Astrocyte (in vitro differentiated cells and primary cell): ENCODE results near the gene TTC7B. TPM values are rescaled to one million over a fixed set of nuclear protein-coding genes. Genes with fewer than 3 reads are reported as not detected.

Experiments used
- DNase-seq: peaks from one replicate; pipeline ENCODE4 v3.0.0-alpha.2; 2010; ENCODE audit warnings: low read depth
- FAIRE-seq: peaks from 2 replicates; lab custom pipeline; 2011; peaks lifted over from hg19 to GRCh38; lab: Jason Lieb, UNC
- H2AFZ ChIP-seq: 2 replicates; pipeline ENCODE4 v1.6.0; 2012; ENCODE audit warnings: low read depth, low read length, inconsistent platforms
- H3K27ac ChIP-seq: 2 replicates; pipeline ENCODE4 v1.5.1; 2011; ENCODE audit warnings: low read depth, low read length, inconsistent platforms
- H3K27me3 ChIP-seq: 2 replicates; pipeline ENCODE4 v1.6.0; 2011; ENCODE audit warnings: low read length, inconsistent platforms; ENCODE audit not compliant: insufficient read depth
- H3K36me3 ChIP-seq: 2 replicates; pipeline ENCODE4 v1.5.1; 2011; ENCODE audit warnings: low read length, inconsistent platforms; ENCODE audit not compliant: insufficient read depth
- H3K4me1 ChIP-seq: 2 replicates; pipeline ENCODE4 v1.5.1; 2011; ENCODE audit warnings: low read length, inconsistent platforms; ENCODE audit not compliant: insufficient read depth
- H3K4me2 ChIP-seq: 2 replicates; pipeline ENCODE4 v1.6.0; 2012; ENCODE audit warnings: low read length, inconsistent platforms
- H3K4me3 ChIP-seq: 2 replicates; pipeline ENCODE4 v1.5.1; 2011; ENCODE audit warnings: low read depth, mild to moderate bottlenecking, low read length, inconsistent platforms; ENCODE audit not compliant: insufficient read depth
- H3K79me2 ChIP-seq: 2 replicates; pipeline ENCODE4 v1.6.0; 2012; ENCODE audit warnings: mild to moderate bottlenecking, low read length, inconsistent platforms; ENCODE audit not compliant: insufficient read depth
- H3K9ac ChIP-seq: 2 replicates; pipeline ENCODE4 v1.6.0; 2012; ENCODE audit warnings: mild to moderate bottlenecking, low read length, inconsistent platforms
- H3K9me3 ChIP-seq: 2 replicates; pipeline ENCODE4 v1.5.1; 2012; ENCODE audit warnings: low read depth, mild to moderate bottlenecking, low read length, inconsistent platforms; ENCODE audit not compliant: insufficient read depth
- H4K20me1 ChIP-seq: 2 replicates; pipeline ENCODE4 v1.6.0; 2012; ENCODE audit warnings: low read length, inconsistent platforms; ENCODE audit not compliant: insufficient read depth
- H3K27ac Mint-ChIP-seq: one replicate; pipeline ENCODE4 v1.8.0; 2021; ENCODE audit warnings: mild to moderate bottlenecking, mixed read lengths; ENCODE audit not compliant: unreplicated experiment
- H3K27me3 Mint-ChIP-seq: one replicate; pipeline ENCODE4 v1.8.0; 2021; ENCODE audit warnings: low read depth, mixed read lengths; ENCODE audit not compliant: unreplicated experiment
- H3K36me3 Mint-ChIP-seq: one replicate; pipeline ENCODE4 v1.8.0; 2021; ENCODE audit warnings: low read depth, mixed read lengths; ENCODE audit not compliant: unreplicated experiment
- H3K4me1 Mint-ChIP-seq: one replicate; pipeline ENCODE4 v1.8.0; 2021; ENCODE audit warnings: low read depth, mixed read lengths; ENCODE audit not compliant: unreplicated experiment
- H3K4me3 Mint-ChIP-seq: one replicate; pipeline ENCODE4 v1.8.0; 2021; ENCODE audit warnings: mild to moderate bottlenecking, moderate library complexity, mixed read lengths; ENCODE audit not compliant: unreplicated experiment
- H3K9me3 Mint-ChIP-seq: one replicate; pipeline ENCODE4 v1.8.0; 2021; ENCODE audit warnings: mild to moderate bottlenecking, mixed read lengths; ENCODE audit not compliant: unreplicated experiment
- CTCF ChIP-seq: IDR thresholded peaks from 2 replicates; pipeline ENCODE4 v1.5.1; 2011; ENCODE audit warnings: low read depth, mild to moderate bottlenecking, inconsistent platforms, low read length, moderate library complexity; ENCODE audit not compliant: insufficient read depth
- EZH2 ChIP-seq: IDR thresholded peaks from 2 replicates; pipeline ENCODE4 v1.6.1; 2012; ENCODE audit warnings: mild to moderate bottlenecking, low read length, inconsistent platforms; ENCODE audit not compliant: insufficient read depth
- total RNA-seq: library from RNA; stranded (reverse); gene quantifications from 2 replicates; pipeline ENCODE4 v1.2.1, GENCODE V29; 2021

The TTC7B gene
- total RNA-seq, 1 donor from 2014 or later, result 42.1 TPM

GRCh38 chr14:90545382-90545781 lies 270.8 kb downstream of the TTC7B start:
- no peaks in the 10 kb centered on the region for H3K9me3 ChIP-seq
- TF ChIP-seq EZH2 (no peak), CTCF (no peak)
- DNase-seq (no peak), FAIRE-seq (no peak)
- H3K4me1 ChIP-seq, result no peaks in the 10 kb centered on the region
- H3K4me2 ChIP-seq, result no peak overlapping the region
- no peaks in the 10 kb centered on the region for H3K27me3 ChIP-seq
- H3K79me2 ChIP-seq, result no peaks in the 10 kb centered on the region
- H3K4me1 Mint-ChIP-seq, result no peaks in the 10 kb centered on the region
- H3K36me3 Mint-ChIP-seq, result peaks cover 2% of the 10 kb centered on the region
- H3K27ac Mint-ChIP-seq, result no peak overlapping the region
- no peak overlapping the region for H3K4me3 ChIP-seq
- no peaks in the 10 kb centered on the region for H4K20me1 ChIP-seq
- no peaks in the 10 kb centered on the region for H3K9me3 Mint-ChIP-seq
- no peak overlapping the region for H3K27ac ChIP-seq
- H2AFZ ChIP-seq, result no peak overlapping the region
- no peak overlapping the region for H3K4me3 Mint-ChIP-seq
- H3K27me3 Mint-ChIP-seq, result peaks cover 11% of the 10 kb centered on the region
- H3K36me3 ChIP-seq, result no peaks in the 10 kb centered on the region
- H3K9ac ChIP-seq, result no peak overlapping the region

- TF ChIP-seq EZH2, result no peak
- no peak for TF ChIP-seq CTCF
- FAIRE-seq (no peak), DNase-seq (no peak)
- Mint-ChIP-seq H3K36me3 (peaks cover 2% of the 10 kb centered on the region), H3K27ac (no peak overlapping the region), H3K4me1 (no peaks in the 10 kb centered on the region), H3K4me3 (no peak overlapping the region), H3K27me3 (peaks cover 11% of the 10 kb centered on the region), H3K9me3 (no peaks in the 10 kb centered on the region)
- Histone ChIP-seq H3K9me3 (no peaks in the 10 kb centered on the region), H3K4me3 (no peak overlapping the region), H4K20me1 (no peaks in the 10 kb centered on the region), H2AFZ (no peak overlapping the region), H3K4me2 (no peak overlapping the region), H3K27ac (no peak overlapping the region), H3K36me3 (no peaks in the 10 kb centered on the region), H3K9ac (no peak overlapping the region), H3K79me2 (no peaks in the 10 kb centered on the region), H3K4me1 (no peaks in the 10 kb centered on the region), H3K27me3 (no peaks in the 10 kb centered on the region)
Measured at GRCh38 chr14:90544971-90545370, 271.3 kb downstream of the TTC7B start.

- FAIRE-seq, result no peak
- no peak overlapping the region for H3K4me3 ChIP-seq
- no peak overlapping the region for H2AFZ ChIP-seq
- no peak overlapping the region for H3K9ac ChIP-seq
- no peak for DNase-seq
- H4K20me1 ChIP-seq, result no peaks in the 10 kb centered on the region
- no peak overlapping the region for H3K4me2 ChIP-seq
- no peaks in the 10 kb centered on the region for H3K9me3 Mint-ChIP-seq
- no peaks in the 10 kb centered on the region for H3K4me1 ChIP-seq
- H3K4me1 Mint-ChIP-seq, result no peaks in the 10 kb centered on the region
- H3K4me3 Mint-ChIP-seq, result no peak overlapping the region
- no peak overlapping the region for H3K27ac Mint-ChIP-seq
- no peak overlapping the region for H3K27ac ChIP-seq
- no peaks in the 10 kb centered on the region for H3K9me3 ChIP-seq
- H3K36me3 ChIP-seq, result no peaks in the 10 kb centered on the region
- H3K27me3 ChIP-seq, result no peaks in the 10 kb centered on the region
- peaks cover 3% of the 10 kb centered on the region for H3K36me3 Mint-ChIP-seq
- peaks cover 11% of the 10 kb centered on the region for H3K27me3 Mint-ChIP-seq
- no peak for TF ChIP-seq EZH2
- TF ChIP-seq CTCF, result no peak
- H3K79me2 ChIP-seq, result no peaks in the 10 kb centered on the region
Measured at GRCh38 chr14:90544566-90544965, 271.7 kb downstream of the TTC7B start.
